Fibroblast of lung (primary cell): Measurements from ENCODE around the gene SLC35F3.

Experiments used
- CTCF ChIP-seq, 2 donors: IDR thresholded peaks in 1 of 2; conservative IDR thresholded peaks in 1 of 2; 1 replicate in 1 of 2; 2 replicates in 1 of 2; pipeline ENCODE4 v1.5.1; 2011 to 2012; ENCODE audit warnings: low read length in 2 of 2, control low read depth in 1 of 2, inconsistent platforms in 1 of 2, low read depth in 1 of 2, mild to moderate bottlenecking in 1 of 2
- EZH2 ChIP-seq: IDR thresholded peaks from 2 replicates; pipeline ENCODE4 v1.5.1; 2012; ENCODE audit warnings: low read length, control low read depth, mild to moderate bottlenecking; ENCODE audit errors: missing control alignments

- TF ChIP-seq CTCF (conservative IDR thresholded peaks at IDR 0.05 in 1 of 2, IDR thresholded peaks at IDR 0.05 in 1 of 2; ENCODE audit: low read depth in 1 of 2, low read length in 2 of 2) (no peak), EZH2 (no peak)
These were observed 186.6 kb downstream of the SLC35F3 start for GRCh38 chr1:234091065-234091401.
